Astrocyte (in vitro differentiated cells and primary cell): ENCODE data around the gene DRGX.

ENCODE experiments used
- CTCF ChIP-seq: IDR thresholded peaks from 2 replicates; pipeline ENCODE4 v1.5.1; 2011; ENCODE audit warnings: low read depth, mild to moderate bottlenecking, inconsistent platforms, low read length, moderate library complexity; ENCODE audit not compliant: insufficient read depth
- EZH2 ChIP-seq: IDR thresholded peaks from 2 replicates; pipeline ENCODE4 v1.6.1; 2012; ENCODE audit warnings: mild to moderate bottlenecking, low read length, inconsistent platforms; ENCODE audit not compliant: insufficient read depth

- TF ChIP-seq CTCF (no peak), EZH2 (no peak)
These were observed 38.9 kb downstream of the DRGX start for GRCh38 chr10:49356944-49357343.
